Hypothalamus (tissue), 51 donors: Measurements from ENCODE around the gene EGLN2.
"Not testable (repeated sequence)": the region's sequence is repeated elsewhere in the genome, so short reads cannot be mapped to it uniquely, and the experiment has no call there.

ENCODE experiments used
- DNase-seq, 51 donors: peaks; one replicate each; lab custom pipeline; 2025; lab: John Stamatoyannopoulos, UW

Gene EGLN2

DNA sequence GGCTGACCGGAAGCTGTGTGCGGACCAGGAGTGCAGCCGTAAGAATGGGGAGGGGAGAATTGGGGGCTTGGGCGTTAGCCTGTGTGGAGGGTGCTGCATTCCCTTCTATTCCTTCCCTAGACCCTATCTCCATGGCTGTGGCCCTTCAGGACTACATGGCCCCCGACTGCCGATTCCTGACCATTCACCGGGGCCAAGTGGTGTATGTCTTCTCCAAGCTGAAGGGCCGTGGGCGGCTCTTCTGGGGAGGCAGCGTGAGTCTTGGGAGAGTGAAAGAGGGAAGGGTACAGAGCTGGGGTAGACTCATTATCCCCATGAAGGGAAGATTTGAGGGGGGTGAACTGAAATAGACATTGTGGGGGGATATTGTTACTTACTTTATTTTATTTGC, 23.4 kb upstream of the EGLN2 start:
- DNase-seq = no peak

DNA sequence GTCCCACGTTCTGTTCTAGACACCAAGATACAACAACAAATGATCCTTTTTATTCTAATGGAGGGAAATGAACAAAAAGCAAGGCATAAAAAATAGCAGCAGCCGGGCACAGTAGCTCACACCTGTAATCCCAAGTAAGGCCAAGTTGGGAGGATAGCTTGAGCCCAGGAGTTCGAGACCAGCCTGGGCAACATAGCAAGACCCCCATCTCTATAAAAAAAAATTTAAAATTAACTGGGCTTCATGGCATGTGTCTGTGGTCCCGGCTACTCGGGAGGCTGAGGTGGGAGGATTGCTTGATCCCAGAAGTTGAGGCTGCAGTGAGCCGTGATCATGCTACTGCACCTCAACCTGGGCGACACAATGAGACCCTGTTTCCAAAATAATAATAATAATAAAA, 22.6 kb upstream of the EGLN2 start:
- no peak for DNase-seq

- DNase-seq = peak in 45 of 51 donors; percentile 25 to 94 (median 79)
These were observed 21.9 kb upstream of the EGLN2 start for GRCh38 chr19:40776932-40777644.

DNA sequence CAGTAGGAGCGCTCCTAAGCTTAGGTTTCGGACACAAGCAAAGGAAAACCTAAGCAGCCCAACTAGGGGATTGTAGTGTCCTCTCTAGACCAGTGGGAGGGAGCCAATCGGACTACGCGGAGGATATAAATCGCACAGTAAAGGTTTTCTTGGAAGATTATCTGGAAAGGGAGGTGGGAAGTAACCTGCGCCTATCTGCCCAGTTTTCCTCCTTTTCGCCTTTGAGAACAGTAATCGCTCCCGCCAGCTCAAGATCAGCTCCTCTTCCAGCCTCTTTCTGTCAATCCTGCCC, 21.4 kb upstream of the EGLN2 start:
- peak in 4 of 51 donors; percentile 64 to 89 (median 77) for DNase-seq

DNA sequence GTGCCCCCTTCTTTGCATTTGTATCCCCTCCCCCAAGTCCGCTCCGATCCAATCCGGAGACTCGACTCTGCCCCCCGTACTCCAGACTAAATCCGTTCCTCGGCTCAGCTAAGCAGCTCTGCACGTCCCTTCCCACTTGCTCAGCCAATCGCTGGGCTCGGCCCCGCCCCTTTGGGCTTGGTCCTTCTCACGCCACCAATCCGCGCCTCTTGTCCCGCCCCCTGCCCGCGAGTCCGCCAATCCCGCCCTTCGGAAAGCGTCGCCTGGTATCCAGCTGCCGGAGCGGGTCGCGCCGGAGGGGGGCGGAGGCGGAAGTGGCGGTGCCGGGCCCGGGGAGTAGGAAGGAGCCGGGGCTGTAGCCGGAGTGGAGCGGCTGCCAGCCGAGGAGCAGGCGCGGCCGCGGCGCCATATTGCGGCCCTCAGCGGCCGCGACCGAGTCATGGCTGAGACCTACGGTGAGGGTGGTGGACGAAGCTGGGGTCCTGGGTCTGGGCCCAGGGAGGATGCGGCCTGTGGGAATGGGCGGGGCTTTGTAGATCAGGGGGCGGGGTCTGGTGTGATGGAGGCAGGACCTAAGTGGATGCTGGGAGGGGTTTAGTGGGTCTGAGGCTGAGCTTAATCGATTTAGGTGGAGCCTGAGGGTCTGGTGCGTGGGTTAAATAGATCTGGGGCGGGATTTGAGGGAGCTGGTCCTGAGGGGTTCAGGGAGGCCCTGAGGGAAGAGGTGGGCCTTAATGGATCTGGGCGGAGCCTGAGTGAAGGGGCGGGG, 20.9 kb upstream of the EGLN2 start, which contains the start of gene RAB4B:
Gene RAB4B, plus strand, starts transcription at position 311 of the 769 bp plus-strand sequence. Its CDS starts 129 bp downstream, at position 440.
- peak; percentile 92 to 100 (median 99) for DNase-seq

- no peak for DNase-seq
These were observed 20.2 kb upstream of the EGLN2 start for GRCh38 chr19:40778706-40779284.

DNA sequence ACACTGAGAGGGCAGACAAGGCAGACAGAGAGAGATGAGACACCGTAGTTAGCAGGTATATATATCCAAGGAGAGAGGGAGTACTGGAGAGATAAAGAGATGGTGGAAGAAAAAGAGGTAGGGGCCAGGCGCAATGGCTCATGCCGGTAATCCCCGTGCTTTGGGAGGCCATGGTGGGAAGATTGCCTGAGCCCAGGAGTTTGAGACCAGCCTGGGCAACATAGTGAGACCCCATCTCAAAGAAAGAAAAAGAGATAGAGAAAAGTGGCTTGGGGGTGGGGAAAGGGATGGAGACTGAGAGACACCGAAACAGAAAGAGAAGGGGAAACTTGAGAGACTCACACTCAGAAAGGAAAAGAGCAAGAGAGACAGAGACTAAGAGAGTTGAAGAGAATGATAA, 18.4 kb upstream of the EGLN2 start:
- DNase-seq = no peak

DNA sequence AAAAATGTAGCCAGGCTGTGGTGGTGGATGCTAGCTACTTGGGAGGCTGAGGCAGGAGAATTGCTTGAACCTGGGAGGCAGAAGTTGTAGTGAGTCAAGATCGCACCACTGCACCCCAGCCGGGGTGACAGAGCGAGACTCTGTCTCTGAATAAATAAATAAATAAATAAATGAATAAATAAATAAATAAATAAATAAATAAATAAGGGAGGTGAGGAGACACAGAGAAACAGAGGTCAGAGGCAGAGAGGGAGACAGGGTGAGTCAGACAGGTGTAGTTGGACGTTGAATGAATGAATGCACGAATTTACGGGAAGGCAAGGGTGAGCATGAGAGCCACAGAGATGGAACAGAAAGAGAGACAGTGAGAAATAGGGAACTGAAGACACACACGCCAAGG, 17.9 kb upstream of the EGLN2 start:
- no peak for DNase-seq

- DNase-seq = no peak
These were observed 15.3 kb upstream of the EGLN2 start for GRCh38 chr19:40783711-40784110.

DNA sequence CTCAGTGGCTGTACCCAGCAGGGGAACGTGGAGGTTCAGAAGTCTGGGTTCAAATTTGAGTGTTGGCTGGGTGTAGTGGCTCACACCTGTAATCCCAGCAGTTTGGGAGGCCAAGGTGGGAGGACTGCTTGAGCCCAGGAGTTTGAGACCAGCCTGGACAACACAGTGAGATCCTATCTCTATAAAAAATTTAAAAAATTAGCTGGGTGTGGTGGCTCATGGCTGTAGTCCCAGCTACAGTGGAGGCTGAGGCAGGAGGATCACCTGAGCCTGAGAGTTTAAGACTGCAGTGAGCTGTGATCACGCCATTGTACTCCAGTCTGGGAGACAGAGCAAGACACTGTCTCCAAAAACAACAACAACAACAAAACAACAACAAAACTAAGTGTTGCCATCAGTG, 14.8 kb upstream of the EGLN2 start:
- DNase-seq = not testable (repeated sequence)

DNA sequence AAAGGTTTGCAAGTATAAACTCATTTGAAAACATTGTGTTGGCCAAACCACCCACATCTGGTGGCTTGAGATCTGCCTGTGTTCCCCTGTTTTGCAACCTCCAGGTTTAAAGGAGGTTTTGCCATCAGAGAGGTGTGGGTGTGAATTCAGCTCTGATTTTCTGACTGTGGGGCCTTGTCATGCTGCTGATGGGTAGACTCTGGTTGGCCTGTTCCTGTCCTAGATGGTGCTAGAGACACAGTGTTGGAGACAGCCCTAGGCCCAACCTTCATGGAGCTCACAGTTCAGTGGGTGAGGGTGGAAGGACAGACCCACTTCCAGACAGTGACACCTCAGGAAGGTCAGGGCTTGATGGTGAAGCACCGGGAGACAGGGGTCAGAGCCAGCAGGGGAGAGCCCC, 13.5 kb upstream of the EGLN2 start:
- DNase-seq = no peak

DNA sequence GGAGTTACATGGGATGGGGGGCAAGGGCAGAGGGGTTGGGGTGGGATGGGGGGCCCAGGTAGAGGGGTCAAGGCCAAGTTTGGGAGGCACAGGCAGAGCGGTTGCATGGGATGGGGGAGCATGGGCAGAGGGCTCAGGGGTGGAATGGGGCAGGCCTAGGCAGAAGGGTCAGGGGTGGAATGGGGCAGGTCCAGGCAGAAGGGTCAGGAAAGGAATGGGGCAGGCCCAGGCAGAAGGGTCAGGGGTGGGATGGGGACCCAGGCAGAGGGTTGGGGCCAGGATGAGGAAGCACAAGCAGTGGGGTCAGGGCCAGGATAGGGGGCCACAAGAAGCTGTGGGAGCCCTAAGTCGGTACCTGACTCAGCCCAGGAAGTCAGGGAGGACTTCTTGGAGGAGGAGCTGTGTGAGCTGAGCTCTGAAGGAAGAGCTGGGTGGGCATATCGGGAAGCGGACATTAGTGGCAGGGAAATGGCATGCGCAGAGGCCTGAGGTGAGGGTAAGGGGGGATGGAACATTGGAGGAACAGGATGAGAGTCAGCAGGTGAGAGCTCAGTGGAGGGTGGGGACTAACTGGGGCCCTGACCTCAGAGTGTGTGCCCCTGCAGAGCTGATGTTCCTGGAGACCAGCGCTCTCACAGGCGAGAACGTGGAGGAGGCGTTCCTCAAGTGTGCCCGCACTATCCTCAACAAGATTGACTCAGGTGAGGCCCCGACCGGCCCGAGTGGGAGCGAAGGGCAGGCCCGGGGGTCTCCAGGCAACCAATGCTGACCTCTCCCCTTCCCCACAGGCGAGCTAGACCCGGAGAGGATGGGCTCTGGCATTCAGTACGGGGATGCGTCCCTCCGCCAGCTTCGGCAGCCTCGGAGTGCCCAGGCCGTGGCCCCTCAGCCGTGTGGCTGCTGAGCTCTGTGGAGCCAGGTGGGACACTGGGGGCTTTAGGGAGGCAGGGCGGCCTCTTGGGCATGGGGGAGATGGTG, 12.6 kb upstream of the EGLN2 start:
- no peak for DNase-seq

DNA sequence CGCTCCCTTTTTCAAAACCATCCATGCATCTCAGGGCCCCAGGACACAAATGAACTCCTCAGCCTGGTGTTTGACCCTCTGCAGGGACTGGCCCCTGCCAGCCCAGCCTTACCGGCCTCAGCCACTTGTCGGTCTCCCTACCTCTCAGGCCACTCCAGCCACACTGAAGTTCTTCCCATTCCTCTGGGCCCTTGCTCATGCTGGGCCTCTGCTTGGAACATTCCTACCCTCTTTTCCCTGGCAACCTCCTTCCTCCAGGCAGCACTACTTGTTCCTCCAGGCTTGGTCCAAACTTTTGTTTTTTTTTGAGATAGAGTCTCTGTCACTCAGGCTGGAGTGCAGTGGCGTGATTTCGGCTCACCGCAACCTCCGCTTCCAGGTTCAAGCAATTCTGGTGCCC, 7.6 kb upstream of the EGLN2 start:
- peak in 1 of 51 donors; percentile 27 for DNase-seq

DNA sequence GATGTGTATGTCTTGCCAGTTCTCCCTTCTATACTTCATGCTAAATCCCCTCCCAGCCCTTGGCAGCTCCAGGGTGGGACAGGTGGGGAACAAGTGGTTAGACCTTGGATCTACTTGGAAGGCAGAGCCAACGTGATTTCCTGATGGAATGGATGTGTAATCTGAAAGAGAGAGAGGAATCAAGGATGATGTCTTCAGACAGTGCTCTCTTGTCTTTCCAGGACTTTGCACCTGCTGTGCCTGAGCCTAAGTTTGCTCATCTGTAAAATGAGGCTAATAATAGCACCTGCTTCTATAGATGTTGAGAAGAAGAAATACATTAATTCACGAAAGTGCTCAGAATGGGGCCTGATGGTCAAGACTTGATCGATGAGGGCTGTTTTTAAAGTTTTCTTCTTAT, 7.0 kb upstream of the EGLN2 start:
- no peak for DNase-seq

DNA sequence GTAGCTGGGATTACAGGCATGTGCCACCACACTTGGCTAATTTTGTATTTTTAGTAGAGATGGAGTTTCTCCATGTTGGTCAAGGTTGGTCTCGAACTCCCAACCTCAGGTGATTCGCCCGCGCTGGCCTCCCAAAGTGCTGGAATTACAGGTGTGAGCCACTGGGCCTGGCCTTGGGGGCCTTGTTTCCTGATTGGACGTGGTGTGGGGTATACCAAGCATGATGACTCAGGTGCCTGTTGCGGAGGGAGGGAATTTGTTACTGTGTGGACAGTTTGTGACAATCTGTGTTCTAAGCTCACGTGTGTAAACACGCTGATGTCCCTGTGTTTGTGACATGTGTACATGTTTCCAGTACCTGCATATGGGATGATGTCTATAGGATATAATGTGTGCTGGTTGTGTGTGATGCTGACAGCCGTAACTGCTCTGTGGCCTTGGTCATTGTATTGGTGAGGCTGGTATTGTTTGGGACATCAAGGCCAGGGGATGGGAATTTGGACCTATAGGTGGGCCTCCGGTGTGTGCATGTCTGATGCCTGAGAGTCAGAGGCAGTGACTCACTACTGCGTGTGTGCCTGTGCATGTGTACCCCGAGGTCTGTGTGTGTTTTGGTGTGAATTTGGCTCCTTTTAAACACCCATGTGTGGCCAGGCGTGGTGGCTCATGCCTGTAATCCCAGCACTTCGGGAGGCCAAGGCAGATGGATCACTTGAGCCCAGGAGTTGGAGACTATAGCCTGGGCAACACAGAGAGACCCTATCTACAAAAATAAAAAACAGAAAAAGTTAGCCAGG, 1.6 kb upstream of the EGLN2 start:
- DNase-seq = no peak

GRCh38 chr19:40797963-40798682, 868 bp upstream of the EGLN2 start:
- peak in 14 of 51 donors; percentile 19 to 59 (median 38) for DNase-seq

- peak in 10 of 51 donors; percentile 21 to 55 (median 39) for DNase-seq
These were observed 757 bp downstream of the EGLN2 start for GRCh38 chr19:40799558-40800338.

GRCh38 chr19:40800339-40800996, 1.5 kb downstream of the EGLN2 start:
- DNase-seq = peak in 2 of 51 donors; percentile 12 to 26
